Suprapubic skin (tissue), 4 donors: Measurements from ENCODE around the gene SERPINB7. TPM values are rescaled to one million over a fixed set of nuclear protein-coding genes. Genes with fewer than 3 reads are reported as not detected.

Source experiments
- DNase-seq, 2 donors: peaks; one replicate each; pipeline ENCODE4 v3.0.0-alpha.2; 2019; ENCODE audit warnings: low spot score in 2 of 2
- H3K27ac ChIP-seq: fragments of 200-600 bp; sonication (generic); one replicate; pipeline ENCODE4 v1.5.1; 2019
- H3K27me3 ChIP-seq: fragments of 200-600 bp; sonication (generic); one replicate; pipeline ENCODE4 v1.5.1; 2019
- H3K36me3 ChIP-seq: fragments of 200-600 bp; sonication (generic); one replicate; pipeline ENCODE4 v1.5.1; 2019
- H3K4me1 ChIP-seq: fragments of 200-600 bp; sonication (generic); one replicate; pipeline ENCODE4 v1.5.1; 2019
- H3K4me3 ChIP-seq: fragments of 200-600 bp; sonication (generic); one replicate; pipeline ENCODE4 v1.5.1; 2019; ENCODE audit warnings: mild to moderate bottlenecking
- H3K9me3 ChIP-seq: fragments of 200-600 bp; sonication (generic); one replicate; pipeline ENCODE4 v1.5.1; 2019
- CTCF ChIP-seq, 2 donors: fragments of 200-600 bp in 1 of 2; fragments of 450-650 bp in 1 of 2; sonication (generic) in 1 of 2; IDR thresholded peaks; one replicate each; pipeline ENCODE4 v1.5.1; 2016 to 2019; ENCODE audit warnings: antibody characterized with exemption in 2 of 2, mild to moderate bottlenecking in 1 of 2, moderate library complexity in 1 of 2
- EP300 ChIP-seq: sonication (generic); formaldehyde crosslinking; IDR thresholded peaks from one replicate; pipeline ENCODE4 v1.6.1; 2017; ENCODE audit warnings: antibody characterized with exemption
- POLR2A ChIP-seq, 2 donors: fragments of 450-650 bp; IDR thresholded peaks; one replicate each; pipeline ENCODE4 v1.6.1; 2017; ENCODE audit warnings: antibody characterized with exemption in 2 of 2, mild to moderate bottlenecking in 2 of 2, moderate library complexity in 2 of 2
- POLR2AphosphoS5 ChIP-seq, 3 donors: sonication (generic); formaldehyde crosslinking; IDR thresholded peaks; one replicate each; pipeline ENCODE4 v1.6.1; 2017; ENCODE audit warnings: antibody characterized with exemption in 3 of 3
- whole genome bisulfite sequencing: methylation state at CpG from one replicate; pipeline ENCODE4 v1.1.5; 2018; 5-methylcytosine and 5-hydroxymethylcytosine counted together
- total RNA-seq, 4 donors: library from RNA; depleted of rRNA; stranded (reverse); fragments of >200 nt; gene quantifications; one replicate each; pipeline ENCODE4 v1.1.0, GENCODE V29; 2016

The SERPINB7 gene
- total RNA-seq, 4 donors from 2014 or later = 24.1 to 214 (median 105) TPM

DNA sequence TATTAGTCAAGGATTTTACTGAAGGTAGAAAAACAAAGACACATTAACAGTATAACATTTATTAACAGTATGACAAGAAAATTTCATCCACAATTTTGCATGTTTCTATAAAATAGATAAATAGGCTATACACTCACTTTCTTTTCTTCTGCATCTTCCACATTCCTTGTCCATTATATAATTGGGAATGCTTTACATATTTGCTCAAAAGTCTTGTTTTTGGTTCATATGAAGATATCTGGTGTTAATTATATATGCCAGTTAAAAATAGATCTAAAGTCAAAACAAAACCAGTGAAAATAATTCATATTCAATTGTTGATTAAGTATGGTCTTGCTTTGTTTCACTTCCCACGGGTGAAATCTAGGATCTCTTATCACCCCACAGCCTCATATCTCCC is 53.4 kb downstream of the SERPINB7 start:
- H3K27me3 ChIP-seq = no peaks in the 10 kb centered on the region
- H3K27ac ChIP-seq = no peak overlapping the region
- H3K9me3 ChIP-seq = no peaks in the 10 kb centered on the region
- H3K4me3 ChIP-seq = no peak overlapping the region
- no peaks in the 10 kb centered on the region for H3K4me1 ChIP-seq
- WGBS = 44% methylated on average over 1 of the region's 1 CpG
- no peak for DNase-seq
- TF ChIP-seq POLR2A (IDR thresholded peaks at IDR 0.05) (no peak), EP300 (no peak), POLR2AphosphoS5 (IDR thresholded peaks at IDR 0.05) (no peak), CTCF (IDR thresholded peaks at IDR 0.05) (no peak)
- H3K36me3 ChIP-seq = no peaks in the 10 kb centered on the region

- no peaks in the 10 kb centered on the region for H3K9me3 ChIP-seq
- H3K4me3 ChIP-seq = no peak overlapping the region
- DNase-seq = no peak
- no peak overlapping the region for H3K27ac ChIP-seq
- no peaks in the 10 kb centered on the region for H3K4me1 ChIP-seq
- no peaks in the 10 kb centered on the region for H3K27me3 ChIP-seq
- TF ChIP-seq EP300 (no peak), POLR2AphosphoS5 (IDR thresholded peaks at IDR 0.05) (no peak), CTCF (IDR thresholded peaks at IDR 0.05) (no peak), POLR2A (IDR thresholded peaks at IDR 0.05) (no peak)
- H3K36me3 ChIP-seq = no peaks in the 10 kb centered on the region
Measured at GRCh38 chr18:63829886-63830285, 54.7 kb downstream of the SERPINB7 start.

- peak overlapping the region; percentile 14 for H3K27ac ChIP-seq
- no peak for DNase-seq
- no peaks in the 10 kb centered on the region for H3K36me3 ChIP-seq
- H3K4me3 ChIP-seq = no peak overlapping the region
- H3K9me3 ChIP-seq = no peaks in the 10 kb centered on the region
- no peaks in the 10 kb centered on the region for H3K4me1 ChIP-seq
- 36% methylated on average over 6 of the region's 6 CpGs for WGBS
- no peak for TF ChIP-seq EP300
- no peak for TF ChIP-seq POLR2A (IDR thresholded peaks at IDR 0.05)
- no peak for TF ChIP-seq CTCF (IDR thresholded peaks at IDR 0.05)
- TF ChIP-seq POLR2AphosphoS5 (IDR thresholded peaks at IDR 0.05) = no peak
- H3K27me3 ChIP-seq = no peaks in the 10 kb centered on the region
Measured at GRCh38 chr18:63831080-63831788, 56.0 kb downstream of the SERPINB7 start.

GRCh38 chr18:63832470-63832869 is 57.3 kb downstream of the SERPINB7 start:
- Histone ChIP-seq H3K9me3 (no peaks in the 10 kb centered on the region), H3K4me3 (no peak overlapping the region), H3K27me3 (no peaks in the 10 kb centered on the region), H3K36me3 (no peaks in the 10 kb centered on the region), H3K4me1 (no peaks in the 10 kb centered on the region), H3K27ac (no peak overlapping the region)
- WGBS = 71% methylated on average over 1 of the region's 1 CpG
- DNase-seq = no peak
- no peak for TF ChIP-seq CTCF (IDR thresholded peaks at IDR 0.05)
- TF ChIP-seq POLR2A (IDR thresholded peaks at IDR 0.05) = no peak
- no peak for TF ChIP-seq POLR2AphosphoS5 (IDR thresholded peaks at IDR 0.05)
- no peak for TF ChIP-seq EP300

DNA sequence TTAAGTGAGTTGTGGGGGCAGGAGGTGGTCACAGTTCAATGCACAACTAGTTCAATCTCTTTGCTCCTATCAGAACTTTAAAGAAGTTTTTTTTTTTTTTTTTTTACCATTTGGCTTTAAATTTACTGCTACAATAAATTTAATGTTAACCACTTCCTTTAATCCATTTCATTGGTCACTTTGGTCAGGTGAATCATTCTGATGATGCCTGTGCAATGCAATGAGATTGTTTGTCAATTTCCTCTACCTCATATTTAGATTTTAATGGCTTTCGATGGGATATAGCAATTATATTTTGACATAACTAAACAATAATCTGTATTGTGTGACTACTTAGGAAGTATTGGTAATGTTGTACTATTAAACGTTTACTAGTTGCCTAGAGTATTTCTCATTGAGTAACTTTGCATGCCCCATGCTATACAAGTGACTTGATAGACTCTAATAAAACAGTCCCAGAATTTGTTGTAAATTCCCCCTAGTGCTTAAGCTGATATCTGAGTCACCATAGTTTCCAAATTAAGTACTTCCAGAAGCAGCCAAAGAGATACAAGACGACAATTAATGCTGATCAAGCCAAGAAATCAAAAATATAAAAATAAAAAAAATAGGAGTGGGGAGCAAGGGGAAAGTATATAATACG is 59.4 kb downstream of the SERPINB7 start:
- no peak for DNase-seq
- WGBS = 55% methylated on average over 4 of the region's 4 CpGs
- H3K4me3 ChIP-seq = no peak overlapping the region
- no peaks in the 10 kb centered on the region for H3K27me3 ChIP-seq
- H3K36me3 ChIP-seq = no peaks in the 10 kb centered on the region
- TF ChIP-seq POLR2A (IDR thresholded peaks at IDR 0.05) = no peak
- TF ChIP-seq CTCF (IDR thresholded peaks at IDR 0.05) = no peak
- no peak for TF ChIP-seq EP300
- TF ChIP-seq POLR2AphosphoS5 (IDR thresholded peaks at IDR 0.05) = no peak
- no peaks in the 10 kb centered on the region for H3K4me1 ChIP-seq
- H3K27ac ChIP-seq = no peak overlapping the region
- no peaks in the 10 kb centered on the region for H3K9me3 ChIP-seq
